CD4-positive, alpha-beta T cell treated with Interleukin-1 beta for 1 hour (primary cell): ENCODE measurements around the gene MAP3K1.
"Not testable (repeated sequence)": the region's sequence is repeated elsewhere in the genome, so short reads cannot be mapped to it uniquely, and the experiment has no call there.

Experiments used
- DNase-seq, 2 donors: peaks; one replicate each; pipeline ENCODE4 v3.0.0-alpha.2; 2020 to 2022

The MAP3K1 gene

GRCh38 chr5:56814963-56815657, at the start of gene MAP3K1:
Gene MAP3K1, plus strand, starts transcription at chr5:56815549. Its CDS starts 25 bp downstream, at chr5:56815574.
- DNase-seq: peak; percentile 84

- DNase-seq: no peak
Measured at GRCh38 chr5:56766926-56767325, 48.4 kb upstream of the MAP3K1 start.

- no peak for DNase-seq
Measured at GRCh38 chr5:56769875-56770604, 45.3 kb upstream of the MAP3K1 start.

GRCh38 chr5:56772767-56773166, 42.6 kb upstream of the MAP3K1 start:
- no peak for DNase-seq

- no peak for DNase-seq
Measured at GRCh38 chr5:56774957-56775356, 40.4 kb upstream of the MAP3K1 start.

- DNase-seq: not testable (repeated sequence)
Measured at GRCh38 chr5:56776212-56776846, 39.0 kb upstream of the MAP3K1 start.

- DNase-seq: no peak
Measured at GRCh38 chr5:56783261-56783660, 32.1 kb upstream of the MAP3K1 start.

GRCh38 chr5:56786346-56786745, 29.0 kb upstream of the MAP3K1 start:
- DNase-seq: no peak

- DNase-seq: no peak
Measured at GRCh38 chr5:56791396-56791795, 24.0 kb upstream of the MAP3K1 start.

GRCh38 chr5:56798521-56798920, 16.8 kb upstream of the MAP3K1 start:
- no peak for DNase-seq

GRCh38 chr5:56800186-56800585, 15.2 kb upstream of the MAP3K1 start:
- DNase-seq: no peak

GRCh38 chr5:56801256-56801655, 14.1 kb upstream of the MAP3K1 start:
- no peak for DNase-seq

- no peak for DNase-seq
Measured at GRCh38 chr5:56802205-56802604, 13.1 kb upstream of the MAP3K1 start.

- no peak for DNase-seq
Measured at GRCh38 chr5:56803025-56803424, 12.3 kb upstream of the MAP3K1 start.

- DNase-seq: no peak
Measured at GRCh38 chr5:56803894-56804293, 11.5 kb upstream of the MAP3K1 start.

GRCh38 chr5:56807679-56808078, 7.7 kb upstream of the MAP3K1 start:
- no peak for DNase-seq

- no peak for DNase-seq
Measured at GRCh38 chr5:56808211-56808610, 7.1 kb upstream of the MAP3K1 start.

GRCh38 chr5:56810826-56811225, 4.5 kb upstream of the MAP3K1 start:
- no peak for DNase-seq

- DNase-seq: no peak
Measured at GRCh38 chr5:56812110-56812509, 3.2 kb upstream of the MAP3K1 start.

GRCh38 chr5:56813302-56813701, 2.0 kb upstream of the MAP3K1 start:
- DNase-seq: no peak

GRCh38 chr5:56814361-56814962, 887 bp upstream of the MAP3K1 start:
- DNase-seq: peak; percentile 35 to 43

GRCh38 chr5:56815658-56816545, 553 bp downstream of the MAP3K1 start:
- DNase-seq: peak; percentile 32 to 33
